HCT116 (cell line): ENCODE data around the gene CD59. TPM values are rescaled to one million over a fixed set of nuclear protein-coding genes. Genes with fewer than 3 reads are reported as not detected.
"Not testable (repeated sequence)": the region's sequence is repeated elsewhere in the genome, so short reads cannot be mapped to it uniquely, and the experiment has no call there.

Source experiments
- ATAC-seq: fragments of 200-7000 bp; cut with Tn5 transposase; 2 replicates; pipeline ENCODE4 v1.9.1; 2020; ENCODE audit warnings: mild to moderate bottlenecking, moderate library complexity
- BruUV-seq: library from RNA; stranded (reverse); fragments of 400-500 nt; replicated peaks from 2 replicates; lab custom pipeline; 2021; lab: Mats Ljungman, UMichigan
- CTCF ChIA-PET: fragments of 300-600 bp; sonication (Branson Sonifier 250); formaldehyde crosslinking; loops from one replicate; lab custom pipeline; 2021; ENCODE audit warnings: antibody characterized with exemption; lab: Charles Lee
- POLR2A ChIA-PET: fragments of 300-600, 350-600 bp; sonication (Branson Sonifier 250); formaldehyde crosslinking; loops from one replicate; lab custom pipeline; 2021; ENCODE audit warnings: antibody characterized with exemption; lab: Charles Lee
- RAD21 ChIA-PET, 2 experiments: fragments of 300-600 bp; sonication (Branson Sonifier 250); formaldehyde crosslinking; loops; one replicate each; lab custom pipeline; 2023; ENCODE audit warnings: low total read pairs in 2 of 2; ENCODE audit not compliant: uncharacterized antibody in 2 of 2, unreplicated experiment in 2 of 2, low non-redundant PET in 1 of 2; lab: Charles Lee
- DNase-seq: peaks from one replicate; pipeline ENCODE4 v3.0.0-alpha.2; 2010; ENCODE audit warnings: low read depth, low spot score
- H2AFZ ChIP-seq: fragments of 200-600 bp; shearing (Covaris generic), sonication (generic); 2 replicates; pipeline ENCODE4 v1.6.1; 2017; ENCODE audit warnings: low read depth, mixed run types, mixed read lengths, antibody characterized with exemption, low read length; ENCODE audit not compliant: poor library complexity, severe bottlenecking
- H3K27ac ChIP-seq: 2 replicates; pipeline ENCODE4 v1.5.1; 2012; ENCODE audit warnings: low read depth, low read length
- H3K27me3 ChIP-seq: fragments of 200-600 bp; sonication (generic); 2 replicates; pipeline ENCODE4 v1.6.1; 2016; ENCODE audit warnings: mixed run types, low read length, mixed read lengths; ENCODE audit not compliant: insufficient read depth
- H3K36me3 ChIP-seq, 2 experiments: fragments of 200-500 bp in 1 of 2; fragments of 200-600 bp in 1 of 2; sonication (Bioruptor generic) in 1 of 2; sonication (generic) in 1 of 2; 2 replicates each; pipeline versions ENCODE4 v1.5.1 to v1.6.1; 2014 to 2016; ENCODE audit warnings: low read length in 2 of 2, inconsistent platforms in 1 of 2, mixed read lengths in 1 of 2, mixed run types in 1 of 2; ENCODE audit not compliant: insufficient read depth in 2 of 2, control insufficient read depth in 1 of 2
- H3K4me1 ChIP-seq, 2 experiments: fragments of 200-600 bp in 1 of 2; sonication (generic) in 1 of 2; 2 replicates each; pipeline versions ENCODE4 v1.5.1 to v1.6.1; 2012 to 2017; ENCODE audit warnings: low read length in 2 of 2, inconsistent platforms in 1 of 2, mild to moderate bottlenecking in 1 of 2, mixed read lengths in 1 of 2, mixed run types in 1 of 2, moderate library complexity in 1 of 2; ENCODE audit not compliant: insufficient read depth in 2 of 2, control insufficient read depth in 1 of 2
- H3K4me2 ChIP-seq: fragments of 200-600 bp; sonication (generic); 2 replicates; pipeline ENCODE4 v1.6.1; 2017; ENCODE audit warnings: mixed run types, low read length, mixed read lengths
- H3K4me3 ChIP-seq, 2 experiments: fragments of 200-600 bp in 1 of 2; sonication (generic) in 1 of 2; replicated peaks in 1 of 2; 2 replicates each; pipeline ENCODE4 v1.5.1; 2011 to 2016; ENCODE audit warnings: low read length in 2 of 2, control low read depth in 1 of 2, low read depth in 1 of 2, mild to moderate bottlenecking in 1 of 2, mixed read lengths in 1 of 2, mixed run types in 1 of 2
- H3K79me2 ChIP-seq: fragments of 200-600 bp; sonication (generic); 2 replicates; pipeline ENCODE4 v1.6.1; 2017; ENCODE audit warnings: mild to moderate bottlenecking, mixed run types, low read length, moderate library complexity, mixed read lengths; ENCODE audit not compliant: insufficient read depth
- H3K9ac ChIP-seq: fragments of 200-600 bp; sonication (generic); 2 replicates; pipeline ENCODE4 v1.6.1; 2016; ENCODE audit warnings: low read length, mixed read lengths
- H3K9me2 ChIP-seq: fragments of 200-600 bp; sonication (generic), shearing (Covaris generic); 2 replicates; pipeline ENCODE4 v1.6.1; 2017; ENCODE audit warnings: mixed run types, mild to moderate bottlenecking, moderate library complexity; ENCODE audit not compliant: insufficient read depth
- H3K9me3 ChIP-seq, 2 experiments: fragments of 200-500 bp in 1 of 2; fragments of 200-600 bp in 1 of 2; sonication (Bioruptor generic) in 1 of 2; sonication (generic) in 1 of 2; 2 replicates each; pipeline ENCODE4 v1.6.1; 2014 to 2017; ENCODE audit warnings: low read length in 2 of 2, mixed read lengths in 2 of 2, inconsistent platforms in 1 of 2, low read depth in 1 of 2, mild to moderate bottlenecking in 1 of 2, mixed run types in 1 of 2, moderate library complexity in 1 of 2; ENCODE audit not compliant: control insufficient read depth in 1 of 2, insufficient read depth in 1 of 2
- H4K20me1 ChIP-seq: fragments of 200-600 bp; sonication (generic), shearing (Covaris generic); 2 replicates; pipeline ENCODE4 v1.6.1; 2017; ENCODE audit warnings: mixed run types, mild to moderate bottlenecking, moderate library complexity; ENCODE audit not compliant: insufficient read depth
- ATF3 ChIP-seq: IDR thresholded peaks from 2 replicates; pipeline ENCODE4 v1.6.1; 2012
- JUND ChIP-seq: IDR thresholded peaks from 2 replicates; pipeline ENCODE4 v1.6.1; 2012
- MAX ChIP-seq: IDR thresholded peaks from 2 replicates; pipeline ENCODE4 v1.6.1; 2012
- TCF7L2 ChIP-seq: IDR thresholded peaks from 2 replicates; pipeline ENCODE4 v1.7.0; 2011; ENCODE audit warnings: borderline replicate concordance, inconsistent platforms; ENCODE audit not compliant: insufficient read depth, insufficient read length; ENCODE audit errors: extremely low read depth
- ZFX ChIP-seq: fragments of 450-650 bp; IDR thresholded peaks from 2 replicates; pipeline ENCODE4 v1.6.1; 2017
- intact Hi-C: fragments of 100-400 bp; cut with micrococcal nuclease; formaldehyde crosslinking; loops from 2 replicates; pipeline ENCODE4 v1.10.0; 2022
- total RNA-seq: library from RNA; stranded (reverse); gene quantifications from one replicate; pipeline ENCODE4 v1.2.1, GENCODE V29; 2021; ENCODE audit not compliant: unreplicated experiment

The CD59 gene
- total RNA-seq, 1 experiment from 2014 or later = 122 TPM

- RAD21 ChIA-PET = no interaction called here
- BruUV-seq = no TSS peak
- no peak for DNase-seq
Observed at GRCh38 chr11:33664166-33664565, 72.1 kb downstream of the CD59 start.

GRCh38 chr11:33663121-33663520 lies 73.1 kb downstream of the CD59 start:
- no peak overlapping the region for H3K4me3 ChIP-seq
- RAD21 ChIA-PET = no interaction called here
- no peak overlapping the region for H3K9ac ChIP-seq
- no peaks in the 10 kb centered on the region for H4K20me1 ChIP-seq
- no peak for TF ChIP-seq ZFX
- TF ChIP-seq MAX = no peak
- no peak for TF ChIP-seq JUND
- H3K4me1 ChIP-seq = no peaks in the 10 kb centered on the region
- POLR2A ChIA-PET = no interaction called here
- H2AFZ ChIP-seq = no peak overlapping the region
- H3K27me3 ChIP-seq = no peaks in the 10 kb centered on the region
- no peaks in the 10 kb centered on the region for H3K9me3 ChIP-seq
- BruUV-seq = no TSS peak
- H3K79me2 ChIP-seq = no peaks in the 10 kb centered on the region
- no peaks in the 10 kb centered on the region for H3K9me2 ChIP-seq
- no peak for DNase-seq
- H3K27ac ChIP-seq = no peak overlapping the region
- no peak for ATAC-seq
- H3K36me3 ChIP-seq = no peaks in the 10 kb centered on the region
- H3K4me2 ChIP-seq = no peak overlapping the region
- intact Hi-C loops = no loop called here
- CTCF ChIA-PET = no interaction called here

More at GRCh38 chr11:33664166-33664565, 72.1 kb downstream of the CD59 start:
- Histone ChIP-seq H3K27ac (no peak overlapping the region), H2AFZ (no peak overlapping the region), H3K4me3 (no peak overlapping the region), H3K79me2 (no peaks in the 10 kb centered on the region), H3K36me3 (no peaks in the 10 kb centered on the region), H4K20me1 (no peaks in the 10 kb centered on the region), H3K27me3 (no peaks in the 10 kb centered on the region), H3K4me2 (no peak overlapping the region), H3K9ac (no peak overlapping the region), H3K4me1 (no peaks in the 10 kb centered on the region), H3K9me2 (no peaks in the 10 kb centered on the region), H3K9me3 (no peaks in the 10 kb centered on the region)
- intact Hi-C loops = no loop called here
- TF ChIP-seq ATF3 (no peak), TCF7L2 (no peak), ZFX (no peak), JUND (no peak)
- CTCF ChIA-PET = no interaction called here
- no peak for ATAC-seq
- POLR2A ChIA-PET = no interaction called here

GRCh38 chr11:33661526-33661925 lies 74.7 kb downstream of the CD59 start:
- DNase-seq, ATAC-seq, BruUV-seq, RAD21 ChIA-PET, H3K27ac ChIP-seq, H2AFZ ChIP-seq, CTCF ChIA-PET, H3K27me3 ChIP-seq, H3K79me2 ChIP-seq, H4K20me1 ChIP-seq, H3K9me3 ChIP-seq, H3K9ac ChIP-seq, POLR2A ChIA-PET, H3K4me2 ChIP-seq, H3K36me3 ChIP-seq, intact Hi-C loops, H3K9me2 ChIP-seq, H3K4me1 ChIP-seq, H3K4me3 ChIP-seq: not testable (repeated sequence)
